Fibroblast of pulmonary artery (primary cell): Measurements from ENCODE around the gene COBLL1.
A peak's percentile ranks its signal among the peaks of the same experiment; 100 is the strongest.

Source experiments
- DNase-seq: peaks from one replicate; pipeline ENCODE4 v3.0.0-alpha.2; 2010; ENCODE audit warnings: low read depth
- H3K4me3 ChIP-seq: replicated peaks from 2 replicates; pipeline ENCODE4 v1.5.1; 2011; ENCODE audit warnings: low read depth, mild to moderate bottlenecking, control low read depth, low read length, moderate library complexity
- TF ChIP-seq, protein P1 (sequence below): IDR thresholded peaks from 2 replicates; pipeline ENCODE4 v1.5.1; 2011; ENCODE audit warnings: mild to moderate bottlenecking, control low read depth, low read length, inconsistent platforms; ENCODE audit errors: missing control alignments

The COBLL1 gene

DNA sequence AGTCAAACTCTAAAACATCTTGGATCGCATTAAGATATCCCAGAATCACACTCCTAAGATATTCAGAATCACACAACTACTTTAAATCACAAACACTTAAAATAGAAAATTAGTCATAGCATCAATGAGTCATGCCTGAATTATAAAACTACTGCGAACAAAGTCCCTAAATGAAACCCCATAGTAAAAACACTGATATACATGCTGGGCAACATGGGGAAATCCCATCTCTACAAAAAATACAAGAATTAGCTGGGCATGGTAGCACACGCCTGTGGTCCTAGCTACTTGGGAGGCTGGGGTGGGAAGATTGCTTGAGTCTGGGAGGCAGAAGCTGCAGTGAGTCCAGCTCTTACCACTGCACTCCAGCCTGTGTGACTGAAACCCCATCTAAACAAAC, 101.7 kb downstream of the COBLL1 start:
- peak; percentile 61 for DNase-seq
- no peak overlapping the region for H3K4me3 ChIP-seq
- TF ChIP-seq, protein P1, sequence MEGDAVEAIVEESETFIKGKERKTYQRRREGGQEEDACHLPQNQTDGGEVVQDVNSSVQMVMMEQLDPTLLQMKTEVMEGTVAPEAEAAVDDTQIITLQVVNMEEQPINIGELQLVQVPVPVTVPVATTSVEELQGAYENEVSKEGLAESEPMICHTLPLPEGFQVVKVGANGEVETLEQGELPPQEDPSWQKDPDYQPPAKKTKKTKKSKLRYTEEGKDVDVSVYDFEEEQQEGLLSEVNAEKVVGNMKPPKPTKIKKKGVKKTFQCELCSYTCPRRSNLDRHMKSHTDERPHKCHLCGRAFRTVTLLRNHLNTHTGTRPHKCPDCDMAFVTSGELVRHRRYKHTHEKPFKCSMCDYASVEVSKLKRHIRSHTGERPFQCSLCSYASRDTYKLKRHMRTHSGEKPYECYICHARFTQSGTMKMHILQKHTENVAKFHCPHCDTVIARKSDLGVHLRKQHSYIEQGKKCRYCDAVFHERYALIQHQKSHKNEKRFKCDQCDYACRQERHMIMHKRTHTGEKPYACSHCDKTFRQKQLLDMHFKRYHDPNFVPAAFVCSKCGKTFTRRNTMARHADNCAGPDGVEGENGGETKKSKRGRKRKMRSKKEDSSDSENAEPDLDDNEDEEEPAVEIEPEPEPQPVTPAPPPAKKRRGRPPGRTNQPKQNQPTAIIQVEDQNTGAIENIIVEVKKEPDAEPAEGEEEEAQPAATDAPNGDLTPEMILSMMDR = no peak

DNA sequence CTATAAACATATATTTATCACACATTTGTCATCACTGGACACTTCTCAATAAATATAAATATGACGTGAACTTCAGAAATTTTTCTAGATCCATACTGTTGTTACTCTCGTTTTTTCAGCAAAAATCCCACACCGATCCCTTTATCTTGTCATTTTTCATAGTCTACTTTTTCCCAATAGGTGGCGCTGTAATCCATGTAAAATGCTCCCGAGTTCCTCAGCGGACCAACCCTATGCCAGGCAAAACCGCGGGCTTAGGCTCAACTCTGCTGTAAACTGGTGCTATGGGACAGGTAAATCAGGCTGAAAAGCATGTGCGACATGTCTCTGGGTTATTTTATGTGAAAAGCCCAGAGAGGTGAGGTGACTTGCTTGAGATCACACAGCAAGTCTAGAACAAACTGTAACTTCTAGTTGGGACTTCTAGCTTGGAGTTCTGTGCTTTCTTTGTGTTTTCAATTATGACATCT, 104.0 kb downstream of the COBLL1 start:
- TF ChIP-seq, protein P1 = peak; percentile 61
- DNase-seq = peak; percentile 72

DNA sequence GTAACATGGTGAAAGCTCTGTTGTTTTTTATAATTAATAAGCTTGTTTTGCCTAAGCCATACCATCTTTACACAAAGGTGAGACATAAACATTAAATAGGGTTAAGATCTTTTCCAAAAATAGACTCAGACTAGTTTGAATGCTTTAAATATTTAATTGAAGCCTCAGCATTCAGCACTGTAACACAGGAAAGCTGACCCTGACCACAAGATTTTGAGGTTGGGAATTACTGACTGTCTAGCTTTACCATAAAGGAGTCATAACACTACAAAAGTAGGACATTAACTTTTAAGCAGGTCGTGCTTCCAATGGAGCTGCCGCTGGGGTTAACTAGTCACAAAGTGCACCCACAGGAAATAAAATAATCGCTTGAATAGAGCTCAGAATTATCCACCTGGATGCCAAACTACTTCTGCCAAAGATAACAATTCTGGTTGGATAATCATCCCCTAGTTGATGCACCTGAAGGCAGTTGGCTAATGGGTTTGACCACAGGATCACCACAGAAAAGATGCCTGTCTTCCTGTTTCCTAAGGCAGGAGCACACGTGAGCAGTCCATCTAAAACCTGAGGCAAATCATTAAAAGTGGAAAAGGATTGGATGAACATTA, 106.2 kb downstream of the COBLL1 start:
- no peak for DNase-seq
- TF ChIP-seq, protein P1 = no peak
- H3K4me3 ChIP-seq = no peak overlapping the region

More for the DNA sequence above, 104.0 kb downstream of the COBLL1 start:
- no peak overlapping the region for H3K4me3 ChIP-seq

DNA sequence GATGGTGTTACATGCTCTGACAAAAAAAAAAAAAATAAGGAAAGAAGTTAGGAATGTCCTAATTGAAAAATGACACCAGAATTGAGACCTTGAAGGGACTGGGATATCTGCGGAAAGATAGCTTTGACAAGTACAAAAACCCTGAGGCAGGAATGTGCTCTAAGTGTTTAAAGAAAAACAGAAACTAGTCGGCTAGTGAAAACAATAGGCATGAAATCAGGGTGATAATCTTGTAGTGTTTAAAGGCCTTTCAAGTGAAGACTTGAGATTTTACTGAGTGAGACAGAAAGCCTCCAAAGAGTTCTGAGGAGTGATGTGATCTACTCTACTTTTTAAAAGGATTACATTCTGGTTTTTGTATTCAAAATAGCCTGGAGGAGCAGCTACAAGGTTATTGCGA, 107.4 kb downstream of the COBLL1 start:
- no peak overlapping the region for H3K4me3 ChIP-seq
- no peak for DNase-seq
- TF ChIP-seq, protein P1 = no peak

DNA sequence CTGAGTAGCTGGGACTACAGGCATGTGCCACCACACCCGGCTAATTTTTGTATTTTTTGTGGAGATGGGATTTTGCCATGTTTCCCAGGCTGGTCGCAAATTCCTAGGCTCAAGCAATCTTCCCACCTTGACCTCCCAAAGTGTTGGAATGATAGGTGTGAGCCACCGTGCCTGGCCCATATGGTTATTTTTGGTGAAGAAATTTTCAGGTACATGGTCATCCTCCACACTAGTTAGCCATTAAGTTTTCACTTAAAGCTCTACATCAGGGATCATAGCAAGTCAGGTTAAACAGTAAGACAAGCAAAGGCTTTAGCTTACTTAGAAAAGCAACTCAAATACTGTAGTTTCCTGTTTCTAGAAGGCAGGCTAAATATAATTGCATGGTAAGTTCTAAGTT, 116.1 kb downstream of the COBLL1 start:
- DNase-seq = no peak
- H3K4me3 ChIP-seq = no peak overlapping the region
- TF ChIP-seq, protein P1 = no peak

DNA sequence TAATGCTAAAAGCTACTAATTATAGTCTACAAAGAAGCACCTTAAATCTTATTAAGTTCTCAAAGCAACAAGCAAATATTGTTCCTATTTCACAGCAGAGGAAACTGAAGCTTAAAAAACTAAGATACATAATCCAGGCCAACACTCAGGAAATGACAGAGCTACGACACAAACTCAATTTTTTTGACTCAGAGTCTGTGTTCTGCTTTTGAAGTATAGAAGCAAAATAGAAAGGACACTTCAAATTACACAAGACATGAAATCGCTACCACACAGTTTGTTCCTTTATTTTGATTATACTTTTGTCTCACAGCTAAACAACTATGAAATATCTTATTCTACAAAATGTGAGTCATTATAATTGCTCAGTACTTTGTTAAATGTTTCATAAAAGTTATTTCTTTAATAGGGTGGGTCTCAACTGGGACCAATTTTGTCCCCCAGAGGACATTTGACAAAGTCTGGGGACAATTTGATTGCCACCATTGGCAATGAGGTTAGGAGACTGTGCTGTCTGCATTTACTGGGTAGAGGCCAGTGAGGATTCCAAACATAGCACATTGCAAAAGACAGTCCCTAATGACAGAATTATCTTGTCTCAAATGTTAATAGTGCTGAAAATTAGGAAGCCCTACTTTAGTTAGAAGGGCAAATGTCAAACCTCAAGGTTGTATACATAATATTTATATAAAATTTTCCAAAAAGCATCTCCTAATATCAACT, 118.8 kb downstream of the COBLL1 start:
- TF ChIP-seq, protein P1 = no peak
- peak; percentile 11 for DNase-seq

DNA sequence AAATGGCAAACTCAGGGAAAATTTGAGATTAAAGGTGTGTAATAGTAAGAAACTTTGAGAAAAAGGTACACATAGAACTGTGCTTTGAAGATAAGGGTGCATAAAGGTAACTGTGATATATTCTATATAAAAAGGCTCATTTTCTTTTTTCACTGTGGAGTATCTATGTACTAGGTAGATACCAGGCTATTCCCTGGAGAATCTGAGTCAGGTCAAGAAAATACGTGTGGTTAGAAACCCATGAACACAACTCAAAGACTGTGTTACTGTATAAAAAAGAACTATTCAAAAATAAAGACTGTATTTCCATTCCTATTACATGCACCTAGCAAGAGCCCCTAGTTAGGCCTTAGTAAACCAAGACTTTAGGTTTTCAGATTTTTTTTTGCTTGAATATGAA, 120.2 kb downstream of the COBLL1 start:
- H3K4me3 ChIP-seq = no peak overlapping the region
- TF ChIP-seq, protein P1 = no peak
- DNase-seq = no peak

More for the DNA sequence above, 118.8 kb downstream of the COBLL1 start:
- no peak overlapping the region for H3K4me3 ChIP-seq
